PC-3 (cell line): Measurements from ENCODE around the gene NNMT. TPM values are rescaled to one million over a fixed set of nuclear protein-coding genes. Genes with fewer than 3 reads are reported as not detected.

Source experiments
- ATAC-seq: fragments of 200-7000 bp; cut with Tn5 transposase; 2 replicates; pipeline ENCODE4 v1.9.1; 2020; ENCODE audit warnings: mild to moderate bottlenecking, moderate library complexity
- BruUV-seq: library from RNA; stranded (reverse); fragments of 400-500 nt; replicated peaks from 2 replicates; lab custom pipeline; 2021; lab: Mats Ljungman, UMichigan
- CTCF ChIA-PET: fragments of 300-600 bp; sonication (Branson Sonifier 250); formaldehyde crosslinking; loops from one replicate; lab custom pipeline; 2022; ENCODE audit warnings: antibody characterized with exemption; lab: Charles Lee
- POLR2A ChIA-PET: fragments of 300-600 bp; sonication (Branson Sonifier 250); formaldehyde crosslinking; loops from one replicate; lab custom pipeline; 2022; ENCODE audit warnings: antibody characterized with exemption; ENCODE audit not compliant: unreplicated experiment; lab: Charles Lee
- DNase-seq: peaks from one replicate; pipeline ENCODE4 v3.0.0-alpha.2; 2015
- H2AFZ ChIP-seq: fragments of 300-600 bp; sonication (generic); 2 replicates; pipeline ENCODE4 v1.6.0; 2016; ENCODE audit warnings: antibody characterized with exemption, low read length
- H3F3A ChIP-seq: fragments of 300-600 bp; sonication (generic); one replicate; pipeline ENCODE4 v1.6.0; 2017; ENCODE audit warnings: antibody characterized with exemption, low read length, control low read depth, mild to moderate bottlenecking; ENCODE audit not compliant: unreplicated experiment
- H3K27ac ChIP-seq: fragments of 300-600 bp; sonication (generic); 2 replicates; pipeline ENCODE4 v1.5.1; 2016; ENCODE audit warnings: mild to moderate bottlenecking, low read length
- H3K27me3 ChIP-seq: fragments of 300-600 bp; sonication (generic); 2 replicates; pipeline ENCODE4 v1.6.1; 2016; ENCODE audit warnings: low read length, mixed read lengths
- H3K36me3 ChIP-seq: fragments of 300-600 bp; sonication (generic); 2 replicates; pipeline ENCODE4 v1.6.1; 2016; ENCODE audit warnings: low read depth, mixed run types, low read length, mixed read lengths
- H3K4me1 ChIP-seq: fragments of 300-600 bp; sonication (generic); 2 replicates; pipeline ENCODE4 v1.5.1; 2016; ENCODE audit warnings: low read length; ENCODE audit not compliant: insufficient read depth
- H3K4me2 ChIP-seq: fragments of 300-600 bp; sonication (generic); 2 replicates; pipeline ENCODE4 v1.6.0; 2016; ENCODE audit warnings: low read length
- H3K4me3 ChIP-seq: fragments of 300-600 bp; sonication (generic); 2 replicates; pipeline ENCODE4 v1.5.1; 2016; ENCODE audit warnings: mild to moderate bottlenecking, low read length, mixed read lengths
- H3K79me2 ChIP-seq: fragments of 300-600 bp; sonication (generic); 2 replicates; pipeline ENCODE4 v1.6.1; 2017; ENCODE audit warnings: low read length, mixed read lengths
- H3K9ac ChIP-seq: fragments of 300-600 bp; sonication (generic); 2 replicates; pipeline ENCODE4 v1.6.0; 2016; ENCODE audit warnings: mild to moderate bottlenecking, low read length
- H3K9me2 ChIP-seq: fragments of 300-600 bp; sonication (generic); replicated peaks from 2 replicates; pipeline ENCODE4 v1.6.1; 2016; ENCODE audit warnings: mixed run types, low read length, mixed read lengths
- H3K9me3 ChIP-seq: fragments of 300-600 bp; sonication (generic); 2 replicates; pipeline ENCODE4 v1.6.1; 2016; ENCODE audit warnings: low read length, mixed read lengths
- H4K20me1 ChIP-seq: fragments of 300-600 bp; sonication (generic); 2 replicates; pipeline ENCODE4 v1.6.1; 2016; ENCODE audit warnings: low read length, mixed read lengths
- CTCF ChIP-seq: fragments of 300-600 bp; sonication (generic); conservative IDR thresholded peaks from 2 replicates; pipeline ENCODE4 v1.5.1; 2017; ENCODE audit warnings: antibody characterized with exemption, low read depth, mild to moderate bottlenecking, low read length
- EZH2 ChIP-seq: fragments of 300-600 bp; sonication (generic); IDR thresholded peaks from one replicate; pipeline ENCODE4 v1.6.1; 2017; ENCODE audit warnings: antibody characterized with exemption, mild to moderate bottlenecking, low read length; ENCODE audit not compliant: unreplicated experiment
- EZH2phosphoT487 ChIP-seq: fragments of 300-600 bp; sonication (generic); IDR thresholded peaks from 2 replicates; pipeline ENCODE4 v1.6.1; 2018; ENCODE audit warnings: mild to moderate bottlenecking, antibody characterized with exemption, low read length, borderline replicate concordance
- intact Hi-C: fragments of 100-400 bp; cut with micrococcal nuclease; formaldehyde crosslinking; loops from 2 replicates; pipeline ENCODE4 v1.9.0; 2023
- total RNA-seq: library from RNA; depleted of rRNA; stranded (reverse); fragments of >200 nt; gene quantifications from 2 replicates; pipeline ENCODE4 v1.2.3, GENCODE V29; 2014

Gene NNMT
- total RNA-seq, 1 experiment from 2014 or later, result 23.3 TPM

GRCh38 chr11:114283422-114283821, 12.8 kb upstream of the NNMT start:
- Histone ChIP-seq H3K9me3 (no peaks in the 10 kb centered on the region), H3K4me2 (no peak overlapping the region), H3K79me2 (no peaks in the 10 kb centered on the region), H3K36me3 (no peaks in the 10 kb centered on the region), H3F3A (no peaks in the 10 kb centered on the region), H3K4me3 (no peak overlapping the region), H3K27me3 (no peaks in the 10 kb centered on the region), H3K27ac (no peak overlapping the region), H3K4me1 (peaks cover 65% of the 10 kb centered on the region), H4K20me1 (no peaks in the 10 kb centered on the region), H3K9me2 (no peaks in the 10 kb centered on the region), H3K9ac (no peak overlapping the region), H2AFZ (no peak overlapping the region)
- no TSS peak for BruUV-seq
- DNase-seq (no peak), ATAC-seq (no peak)
- ChIA-PET POLR2A (no interaction called here), CTCF (no interaction called here)
- intact Hi-C loops, result loop anchor here (10.0 kb wide), 1 partner anchor 301 kb away; no protein-coding TSS in a partner anchor
- TF ChIP-seq EZH2phosphoT487 (no peak), CTCF (no peak), EZH2 (no peak)

GRCh38 chr11:114284021-114284420, 12.2 kb upstream of the NNMT start:
- H3K27me3 ChIP-seq, result no peaks in the 10 kb centered on the region
- no peak for TF ChIP-seq CTCF
- no peak for TF ChIP-seq EZH2phosphoT487
- TF ChIP-seq EZH2, result no peak
- peaks cover 71% of the 10 kb centered on the region for H3K4me1 ChIP-seq
- H3K4me2 ChIP-seq, result no peak overlapping the region
- H3K79me2 ChIP-seq, result no peaks in the 10 kb centered on the region
- no peak for ATAC-seq
- H3K27ac ChIP-seq, result no peak overlapping the region
- H3K9me3 ChIP-seq, result no peaks in the 10 kb centered on the region
- no peak for DNase-seq
- ChIA-PET CTCF (no interaction called here), POLR2A (no interaction called here)
- H3F3A ChIP-seq, result no peaks in the 10 kb centered on the region
- BruUV-seq, result no TSS peak
- no peaks in the 10 kb centered on the region for H3K9me2 ChIP-seq
- no peaks in the 10 kb centered on the region for H4K20me1 ChIP-seq
- no peak overlapping the region for H3K4me3 ChIP-seq
- intact Hi-C loops, result loop anchor here (10.0 kb wide), 1 partner anchor 301 kb away; no protein-coding TSS in a partner anchor
- no peak overlapping the region for H2AFZ ChIP-seq
- no peak overlapping the region for H3K9ac ChIP-seq
- H3K36me3 ChIP-seq, result no peaks in the 10 kb centered on the region

- intact Hi-C loops, result loop anchor here (10.0 kb wide), 1 partner anchor 300 kb away; no protein-coding TSS in a partner anchor
- DNase-seq (no peak), ATAC-seq (no peak)
- Histone ChIP-seq H4K20me1 (no peaks in the 10 kb centered on the region), H2AFZ (no peak overlapping the region), H3K9me3 (no peaks in the 10 kb centered on the region), H3K4me3 (no peak overlapping the region), H3K79me2 (no peaks in the 10 kb centered on the region), H3K27ac (peak overlapping the region; percentile 43), H3F3A (no peaks in the 10 kb centered on the region), H3K27me3 (no peaks in the 10 kb centered on the region), H3K9me2 (no peaks in the 10 kb centered on the region), H3K36me3 (no peaks in the 10 kb centered on the region), H3K4me2 (peak overlapping the region; percentile 30; the same call in 1 of the 2 replicates), H3K9ac (no peak overlapping the region; the same call in 1 of the 2 replicates), H3K4me1 (peaks cover 69% of the 10 kb centered on the region)
- no peak for TF ChIP-seq EZH2phosphoT487
- no peak for TF ChIP-seq CTCF
- TF ChIP-seq EZH2, result no peak
- BruUV-seq, result no TSS peak
- ChIA-PET POLR2A (no interaction called here), CTCF (no interaction called here)
Measured at GRCh38 chr11:114284914-114285313, 11.3 kb upstream of the NNMT start.
